Neural progenitor cell (in vitro differentiated cells): ENCODE measurements around the gene NTRK1. TPM values are rescaled to one million over a fixed set of nuclear protein-coding genes. Genes with fewer than 3 reads are reported as not detected.

Experiments used
- DNase-seq: peaks from one replicate; pipeline ENCODE4 v3.0.0-alpha.2; 2016; ENCODE audit warnings: low spot score
- H2AFZ ChIP-seq: fragments of 200-600 bp; sonication (generic); replicated peaks from 2 replicates; pipeline ENCODE4 v1.6.1; 2016; ENCODE audit warnings: antibody characterized with exemption
- H3F3A ChIP-seq: fragments of 200-600 bp; sonication (generic); 2 replicates; pipeline ENCODE4 v1.6.1; 2016; ENCODE audit warnings: antibody characterized with exemption, low read depth
- H3K27ac ChIP-seq: fragments of 200-600 bp; sonication (generic); 2 replicates; pipeline ENCODE4 v1.5.1; 2016; ENCODE audit warnings: mild to moderate bottlenecking
- H3K27me3 ChIP-seq: fragments of 200-600 bp; sonication (generic); 2 replicates; pipeline ENCODE4 v1.6.1; 2016; ENCODE audit warnings: mild to moderate bottlenecking, moderate library complexity
- H3K36me3 ChIP-seq: fragments of 200-600 bp; sonication (generic); 2 replicates; pipeline ENCODE4 v1.5.1; 2016
- H3K4me1 ChIP-seq: fragments of 200-600 bp; sonication (generic); 2 replicates; pipeline ENCODE4 v1.6.1; 2016; ENCODE audit warnings: mixed run types
- H3K4me2 ChIP-seq: fragments of 200-600 bp; sonication (generic); 2 replicates; pipeline ENCODE4 v1.6.1; 2016
- H3K4me3 ChIP-seq: fragments of 200-600 bp; sonication (generic); 2 replicates; pipeline ENCODE4 v1.5.1; 2016
- H3K79me2 ChIP-seq: fragments of 200-600 bp; sonication (generic); 2 replicates; pipeline ENCODE4 v1.6.1; 2016; ENCODE audit warnings: low read depth
- H3K9ac ChIP-seq: fragments of 200-600 bp; sonication (generic); 2 replicates; pipeline ENCODE4 v1.6.1; 2016
- H3K9me3 ChIP-seq: fragments of 200-600 bp; sonication (generic); 2 replicates; pipeline ENCODE4 v1.5.1; 2016; ENCODE audit warnings: low read depth
- H4K20me1 ChIP-seq: fragments of 200-600 bp; sonication (generic); 2 replicates; pipeline ENCODE4 v1.6.1; 2016; ENCODE audit warnings: low read depth
- H3K27ac Mint-ChIP-seq: 3 replicates; pipeline ENCODE4 v1.8.0; 2021; ENCODE audit warnings: mixed read lengths
- H3K27me3 Mint-ChIP-seq: 2 replicates; pipeline ENCODE4 v1.8.0; 2022; ENCODE audit warnings: low read depth, mild to moderate bottlenecking, inconsistent platforms, moderate library complexity, mixed read lengths; ENCODE audit not compliant: insufficient read depth
- H3K36me3 Mint-ChIP-seq: 3 replicates; pipeline ENCODE4 v1.8.0; 2021; ENCODE audit warnings: mixed read lengths
- H3K4me1 Mint-ChIP-seq: 3 replicates; pipeline ENCODE4 v1.8.0; 2021; ENCODE audit warnings: mixed read lengths
- H3K4me3 Mint-ChIP-seq: 3 replicates; pipeline ENCODE4 v1.8.0; 2021; ENCODE audit warnings: mild to moderate bottlenecking, moderate library complexity, mixed read lengths
- H3K9me3 Mint-ChIP-seq: 3 replicates; pipeline ENCODE4 v1.8.0; 2020; ENCODE audit warnings: mixed read lengths
- CTCF ChIP-seq: fragments of 200-600 bp; sonication (generic); IDR thresholded peaks from 2 replicates; pipeline ENCODE4 v1.5.1; 2017; ENCODE audit warnings: antibody characterized with exemption, mild to moderate bottlenecking
- EZH2 ChIP-seq: fragments of 200-600 bp; sonication (generic); IDR thresholded peaks from 2 replicates; pipeline ENCODE4 v1.6.1; 2017; ENCODE audit warnings: antibody characterized with exemption, mild to moderate bottlenecking, moderate library complexity
- EZH2phosphoT487 ChIP-seq: fragments of 200-600 bp; sonication (generic); IDR thresholded peaks from 2 replicates; pipeline ENCODE4 v1.6.1; 2017; ENCODE audit warnings: antibody characterized with exemption
- total RNA-seq: library from RNA; depleted of rRNA; stranded (reverse); fragments of >200 nt; gene quantifications from 2 replicates; pipeline ENCODE4 v1.2.3, GENCODE V29; 2015; ENCODE audit warnings: low replicate concordance

NTRK1 gene
- total RNA-seq, 1 donor from 2014 or later, result not detected

GRCh38 chr1:156862997-156863599 is 2.4 kb downstream of the NTRK1 start:
- Histone ChIP-seq H3K9me3 (no peaks in the 10 kb centered on the region), H3K79me2 (no peaks in the 10 kb centered on the region), H4K20me1 (peaks cover 16% of the 10 kb centered on the region), H3K27me3 (peaks cover 80% of the 10 kb centered on the region), H3K9ac (no peak overlapping the region), H3K36me3 (no peaks in the 10 kb centered on the region), H3K4me3 (no peak overlapping the region), H3K4me2 (no peak overlapping the region), H2AFZ (no peak overlapping the region), H3F3A (peaks cover 32% of the 10 kb centered on the region), H3K4me1 (peaks cover 28% of the 10 kb centered on the region), H3K27ac (no peak overlapping the region)
- Mint-ChIP-seq H3K4me1 (peaks cover 59% of the 10 kb centered on the region), H3K4me3 (peak overlapping the region; percentile 1), H3K27me3 (peaks cover 57% of the 10 kb centered on the region), H3K27ac (no peak overlapping the region), H3K9me3 (no peaks in the 10 kb centered on the region), H3K36me3 (no peaks in the 10 kb centered on the region)
- TF ChIP-seq CTCF, result no peak
- TF ChIP-seq EZH2phosphoT487, result no peak
- TF ChIP-seq EZH2, result no peak
- DNase-seq, result no peak

GRCh38 chr1:156863631-156864030 is 3.0 kb downstream of the NTRK1 start:
- Mint-ChIP-seq H3K4me1 (peaks cover 54% of the 10 kb centered on the region), H3K4me3 (peak overlapping the region; percentile 2), H3K27me3 (peaks cover 52% of the 10 kb centered on the region), H3K9me3 (no peaks in the 10 kb centered on the region), H3K27ac (no peak overlapping the region), H3K36me3 (no peaks in the 10 kb centered on the region)
- H3F3A ChIP-seq, result peaks cover 27% of the 10 kb centered on the region
- H3K27ac ChIP-seq, result no peak overlapping the region
- no peak overlapping the region for H3K9ac ChIP-seq
- H3K36me3 ChIP-seq, result no peaks in the 10 kb centered on the region
- no peak overlapping the region for H3K4me2 ChIP-seq
- TF ChIP-seq EZH2 (no peak), CTCF (no peak), EZH2phosphoT487 (no peak)
- H2AFZ ChIP-seq, result no peak overlapping the region
- H3K27me3 ChIP-seq, result peaks cover 74% of the 10 kb centered on the region
- H3K9me3 ChIP-seq, result no peaks in the 10 kb centered on the region
- H3K4me3 ChIP-seq, result no peak overlapping the region
- H4K20me1 ChIP-seq, result peaks cover 11% of the 10 kb centered on the region
- no peaks in the 10 kb centered on the region for H3K79me2 ChIP-seq
- H3K4me1 ChIP-seq, result peaks cover 23% of the 10 kb centered on the region
- no peak for DNase-seq

GRCh38 chr1:156864796-156865195 is 4.1 kb downstream of the NTRK1 start:
- Mint-ChIP-seq H3K9me3 (no peaks in the 10 kb centered on the region), H3K36me3 (no peaks in the 10 kb centered on the region), H3K4me3 (no peak overlapping the region), H3K27ac (no peak overlapping the region), H3K27me3 (peaks cover 51% of the 10 kb centered on the region), H3K4me1 (peaks cover 55% of the 10 kb centered on the region)
- Histone ChIP-seq H3K4me3 (no peak overlapping the region), H2AFZ (no peak overlapping the region), H3K4me2 (no peak overlapping the region), H3K27ac (no peak overlapping the region), H3K9ac (no peak overlapping the region), H3K9me3 (no peaks in the 10 kb centered on the region), H3F3A (peaks cover 17% of the 10 kb centered on the region), H3K4me1 (peaks cover 16% of the 10 kb centered on the region), H3K36me3 (no peaks in the 10 kb centered on the region), H3K79me2 (no peaks in the 10 kb centered on the region), H4K20me1 (peaks cover 3% of the 10 kb centered on the region), H3K27me3 (peaks cover 63% of the 10 kb centered on the region)
- TF ChIP-seq EZH2phosphoT487 (no peak), CTCF (no peak), EZH2 (no peak)
- no peak for DNase-seq
